Panc1 (cell line): ENCODE data around the gene PRR5L. TPM values are rescaled to one million over a fixed set of nuclear protein-coding genes. Genes with fewer than 3 reads are reported as not detected.

Experiments used
- ATAC-seq: fragments of 200-7000 bp; cut with Tn5 transposase; 2 replicates; pipeline ENCODE4 v1.9.1; 2020; ENCODE audit warnings: mild to moderate bottlenecking, moderate library complexity
- BruUV-seq: library from RNA; stranded (reverse); fragments of 400-500 nt; replicated peaks from 2 replicates; lab custom pipeline; 2021; lab: Mats Ljungman, UMichigan
- CTCF ChIA-PET: fragments of 300-600 bp; sonication (Branson Sonifier 250); formaldehyde crosslinking; loops from one replicate; lab custom pipeline; 2022; ENCODE audit warnings: antibody characterized with exemption; lab: Charles Lee
- POLR2A ChIA-PET: fragments of 300-600 bp; sonication (Branson Sonifier 250); formaldehyde crosslinking; loops from one replicate; lab custom pipeline; 2022; ENCODE audit warnings: antibody characterized with exemption; lab: Charles Lee
- DNase-seq: peaks from one replicate; pipeline ENCODE4 v3.0.0-alpha.2; 2010; ENCODE audit warnings: low read depth, low spot score
- H3K27ac ChIP-seq: 2 replicates; pipeline ENCODE4 v1.5.1; 2011; ENCODE audit warnings: mild to moderate bottlenecking, low read length, inconsistent platforms
- H3K27me3 ChIP-seq: fragments of 200-500 bp; sonication (Bioruptor generic); 2 replicates; pipeline ENCODE4 v1.6.0; 2014; ENCODE audit warnings: low read length, inconsistent platforms; ENCODE audit not compliant: control insufficient read depth, insufficient read depth
- H3K36me3 ChIP-seq: fragments of 200-500 bp; sonication (Bioruptor generic); 2 replicates; pipeline ENCODE4 v1.5.1; 2014; ENCODE audit warnings: inconsistent platforms, mild to moderate bottlenecking, low read length, moderate library complexity; ENCODE audit not compliant: control insufficient read depth, insufficient read depth
- H3K4me1 ChIP-seq: 2 replicates; pipeline ENCODE4 v1.5.1; 2011; ENCODE audit warnings: inconsistent platforms, mild to moderate bottlenecking, low read length, moderate library complexity; ENCODE audit not compliant: control insufficient read depth, insufficient read depth
- H3K4me3 ChIP-seq, 2 experiments: 2 replicates each; pipeline ENCODE4 v1.5.1; 2011 to 2012; ENCODE audit warnings: low read depth in 2 of 2, low read length in 2 of 2, mild to moderate bottlenecking in 2 of 2, inconsistent platforms in 1 of 2, moderate library complexity in 1 of 2
- H3K9me3 ChIP-seq: fragments of 200-500 bp; sonication (Bioruptor generic); 2 replicates; pipeline ENCODE4 v1.5.1; 2014; ENCODE audit warnings: low read depth, mild to moderate bottlenecking, inconsistent platforms, low read length, moderate library complexity; ENCODE audit not compliant: control insufficient read depth, insufficient read depth
- POLR2AphosphoS5 ChIP-seq: IDR thresholded peaks from 2 replicates; pipeline ENCODE4 v1.6.1; 2012; ENCODE audit warnings: mild to moderate bottlenecking, low read depth, low read length, moderate library complexity
- SIN3A ChIP-seq: IDR thresholded peaks from 2 replicates; pipeline ENCODE4 v1.6.1; 2012; ENCODE audit warnings: low read depth, mild to moderate bottlenecking, low read length, moderate library complexity, borderline replicate concordance; ENCODE audit not compliant: insufficient read depth
- TCF7L2 ChIP-seq: IDR thresholded peaks from 2 replicates; pipeline ENCODE4 v1.6.1; 2011; ENCODE audit warnings: mild to moderate bottlenecking, low read depth, low read length, inconsistent platforms
- in situ Hi-C: cut with HindIII; loops from 2 replicates; pipeline ENCODE4 v1.10.0; 2016; ENCODE audit warnings: low sequenced_read_pairs, low pct_unique_long_range_greater_than_20kb
- intact Hi-C: fragments of 100-400 bp; cut with micrococcal nuclease; formaldehyde crosslinking; loops from one replicate; pipeline ENCODE4 v1.10.0; 2022; ENCODE audit not compliant: unreplicated experiment
- total RNA-seq: library from RNA; stranded (reverse); gene quantifications from one replicate; pipeline ENCODE4 v1.2.1, GENCODE V29; 2021; ENCODE audit not compliant: unreplicated experiment
- TF ChIP-seq, protein P1 (sequence below), 2 experiments: IDR thresholded peaks; 2 replicates each; pipeline ENCODE4 v1.6.1; 2011 to 2012; ENCODE audit warnings: low read depth in 2 of 2, control low read depth in 1 of 2, low read length in 1 of 2, mild to moderate bottlenecking in 1 of 2, moderate library complexity in 1 of 2; ENCODE audit not compliant: insufficient read depth in 1 of 2
- TF ChIP-seq, protein P2 (sequence below): fragments of 450-650 bp; IDR thresholded peaks from 2 replicates; pipeline ENCODE4 v1.5.1; 2017; ENCODE audit warnings: mild to moderate bottlenecking

Gene PRR5L
- total RNA-seq, 1 experiment from 2014 or later: 0.36 TPM

DNA sequence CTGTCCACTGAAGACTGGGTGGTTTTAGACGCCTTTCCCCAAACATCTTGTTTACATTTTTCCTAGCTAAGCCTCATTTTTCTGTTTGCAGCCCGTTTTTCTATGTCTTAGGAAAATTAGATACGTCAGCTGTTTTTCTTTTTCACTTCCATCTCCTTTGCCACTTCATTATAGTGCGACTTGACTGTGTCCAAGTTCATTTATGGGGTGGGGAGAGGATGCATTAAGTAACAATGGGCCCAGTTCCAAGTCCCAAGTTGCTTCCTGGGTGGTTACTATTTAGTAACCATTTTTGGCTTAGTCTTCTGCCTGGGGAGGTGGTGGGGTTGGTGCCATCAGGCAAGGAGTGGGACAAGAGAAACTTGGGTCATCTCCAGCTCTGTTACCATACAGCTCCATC is 131.0 kb downstream of the PRR5L start:
- ATAC-seq: no peak
- Histone ChIP-seq H3K27ac (no peak overlapping the region), H3K9me3 (no peaks in the 10 kb centered on the region), H3K36me3 (no peaks in the 10 kb centered on the region), H3K4me3 (no peak overlapping the region), H3K4me1 (no peaks in the 10 kb centered on the region), H3K27me3 (no peaks in the 10 kb centered on the region)
- intact Hi-C loops (no loop called here), in situ Hi-C loops (no loop called here)
- TF ChIP-seq, protein P1, sequence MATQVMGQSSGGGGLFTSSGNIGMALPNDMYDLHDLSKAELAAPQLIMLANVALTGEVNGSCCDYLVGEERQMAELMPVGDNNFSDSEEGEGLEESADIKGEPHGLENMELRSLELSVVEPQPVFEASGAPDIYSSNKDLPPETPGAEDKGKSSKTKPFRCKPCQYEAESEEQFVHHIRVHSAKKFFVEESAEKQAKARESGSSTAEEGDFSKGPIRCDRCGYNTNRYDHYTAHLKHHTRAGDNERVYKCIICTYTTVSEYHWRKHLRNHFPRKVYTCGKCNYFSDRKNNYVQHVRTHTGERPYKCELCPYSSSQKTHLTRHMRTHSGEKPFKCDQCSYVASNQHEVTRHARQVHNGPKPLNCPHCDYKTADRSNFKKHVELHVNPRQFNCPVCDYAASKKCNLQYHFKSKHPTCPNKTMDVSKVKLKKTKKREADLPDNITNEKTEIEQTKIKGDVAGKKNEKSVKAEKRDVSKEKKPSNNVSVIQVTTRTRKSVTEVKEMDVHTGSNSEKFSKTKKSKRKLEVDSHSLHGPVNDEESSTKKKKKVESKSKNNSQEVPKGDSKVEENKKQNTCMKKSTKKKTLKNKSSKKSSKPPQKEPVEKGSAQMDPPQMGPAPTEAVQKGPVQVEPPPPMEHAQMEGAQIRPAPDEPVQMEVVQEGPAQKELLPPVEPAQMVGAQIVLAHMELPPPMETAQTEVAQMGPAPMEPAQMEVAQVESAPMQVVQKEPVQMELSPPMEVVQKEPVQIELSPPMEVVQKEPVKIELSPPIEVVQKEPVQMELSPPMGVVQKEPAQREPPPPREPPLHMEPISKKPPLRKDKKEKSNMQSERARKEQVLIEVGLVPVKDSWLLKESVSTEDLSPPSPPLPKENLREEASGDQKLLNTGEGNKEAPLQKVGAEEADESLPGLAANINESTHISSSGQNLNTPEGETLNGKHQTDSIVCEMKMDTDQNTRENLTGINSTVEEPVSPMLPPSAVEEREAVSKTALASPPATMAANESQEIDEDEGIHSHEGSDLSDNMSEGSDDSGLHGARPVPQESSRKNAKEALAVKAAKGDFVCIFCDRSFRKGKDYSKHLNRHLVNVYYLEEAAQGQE (IDR thresholded peaks at IDR 0.05; ENCODE audit: insufficient read depth in 1 of 2, low read depth in 2 of 2, low read length in 1 of 2): no peak
- TF ChIP-seq POLR2AphosphoS5 (no peak), SIN3A (no peak), TCF7L2 (no peak)
- TF ChIP-seq, protein P2, sequence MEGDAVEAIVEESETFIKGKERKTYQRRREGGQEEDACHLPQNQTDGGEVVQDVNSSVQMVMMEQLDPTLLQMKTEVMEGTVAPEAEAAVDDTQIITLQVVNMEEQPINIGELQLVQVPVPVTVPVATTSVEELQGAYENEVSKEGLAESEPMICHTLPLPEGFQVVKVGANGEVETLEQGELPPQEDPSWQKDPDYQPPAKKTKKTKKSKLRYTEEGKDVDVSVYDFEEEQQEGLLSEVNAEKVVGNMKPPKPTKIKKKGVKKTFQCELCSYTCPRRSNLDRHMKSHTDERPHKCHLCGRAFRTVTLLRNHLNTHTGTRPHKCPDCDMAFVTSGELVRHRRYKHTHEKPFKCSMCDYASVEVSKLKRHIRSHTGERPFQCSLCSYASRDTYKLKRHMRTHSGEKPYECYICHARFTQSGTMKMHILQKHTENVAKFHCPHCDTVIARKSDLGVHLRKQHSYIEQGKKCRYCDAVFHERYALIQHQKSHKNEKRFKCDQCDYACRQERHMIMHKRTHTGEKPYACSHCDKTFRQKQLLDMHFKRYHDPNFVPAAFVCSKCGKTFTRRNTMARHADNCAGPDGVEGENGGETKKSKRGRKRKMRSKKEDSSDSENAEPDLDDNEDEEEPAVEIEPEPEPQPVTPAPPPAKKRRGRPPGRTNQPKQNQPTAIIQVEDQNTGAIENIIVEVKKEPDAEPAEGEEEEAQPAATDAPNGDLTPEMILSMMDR: no peak
- DNase-seq: no peak
- BruUV-seq: no TSS peak
- CTCF ChIA-PET: no interaction called here
- POLR2A ChIA-PET: interaction anchor here (0.5 kb wide), 1 partner anchor 935 kb away, joined by 4 read pairs; no protein-coding TSS in a partner anchor

GRCh38 chr11:36427876-36428275 is 131.8 kb downstream of the PRR5L start:
- in situ Hi-C loops: no loop called here
- Histone ChIP-seq H3K4me3 (no peak overlapping the region), H3K36me3 (no peaks in the 10 kb centered on the region), H3K27ac (no peak overlapping the region), H3K9me3 (no peaks in the 10 kb centered on the region), H3K4me1 (no peaks in the 10 kb centered on the region; the same call in 1 of the 2 replicates), H3K27me3 (no peaks in the 10 kb centered on the region)
- ATAC-seq (no peak), DNase-seq (no peak)
- intact Hi-C loops: no loop called here
- TF ChIP-seq POLR2AphosphoS5 (no peak), TCF7L2 (no peak)
- TF ChIP-seq, protein P1 (IDR thresholded peaks at IDR 0.05; ENCODE audit: insufficient read depth in 1 of 2, low read depth in 2 of 2, low read length in 1 of 2): no peak
- TF ChIP-seq, protein P2: no peak
- no TSS peak for BruUV-seq
- CTCF ChIA-PET: no interaction called here
- POLR2A ChIA-PET: no interaction called here
